Measurements from ENCODE around the gene DLGAP4. TPM values are rescaled to one million over a fixed set of nuclear protein-coding genes. Genes with fewer than 3 reads are reported as not detected.
A peak's percentile ranks its signal among the peaks of the same experiment; 100 is the strongest.

The DLGAP4 gene
- total RNA-seq, 1 experiment from 2014 or later: 40.3 TPM

DNA sequence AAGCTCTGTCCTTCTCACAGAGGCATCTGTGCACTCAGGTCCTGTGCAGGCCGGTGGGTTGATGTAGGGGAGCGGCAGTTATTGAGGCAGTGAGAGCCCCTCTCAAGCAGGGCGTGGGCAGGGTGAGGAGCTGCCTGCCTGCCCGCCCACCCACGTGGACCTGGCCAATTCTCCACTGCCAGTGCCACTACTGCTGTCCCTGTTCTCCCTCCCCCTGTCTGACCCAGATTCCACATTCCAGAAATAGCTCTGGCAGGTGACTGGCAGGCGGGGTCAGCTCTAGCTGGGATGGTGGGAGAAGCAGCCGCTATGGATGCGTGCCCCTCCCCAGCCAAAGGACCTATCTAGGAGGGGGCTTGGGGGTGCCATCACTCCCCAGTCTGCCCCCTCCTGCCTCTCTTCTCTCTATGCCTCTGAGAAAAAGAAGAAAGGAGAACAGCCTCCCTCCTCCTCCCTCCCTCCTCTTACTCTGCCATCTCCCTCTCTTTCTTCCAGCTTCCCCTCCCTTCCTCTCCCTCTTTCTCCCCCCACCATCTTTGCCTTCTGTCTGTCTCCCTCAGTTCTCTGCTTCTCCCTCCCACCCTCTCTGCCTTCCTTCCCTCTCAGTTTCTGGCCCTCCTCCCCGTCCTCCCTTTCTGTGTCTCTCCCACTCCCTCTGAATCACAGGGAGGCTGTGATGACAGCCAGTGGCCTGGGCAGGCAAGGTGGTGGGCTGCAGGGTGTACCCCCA, 148.7 kb downstream of the DLGAP4 start:
- Histone ChIP-seq H3K4me3 (replicated peaks in 1 of 2; ENCODE audit: low read depth in 1 of 2, low read length in 2 of 2) (no peak overlapping the region), H3K9me2 (ENCODE audit: insufficient read depth) (no peaks in the 10 kb centered on the region), H3K36me3 (ENCODE audit: control insufficient read depth in 1 of 2, insufficient read depth in 2 of 2, low read length in 2 of 2) (no peaks in the 10 kb centered on the region), H3K27ac (ENCODE audit: low read depth, low read length) (no peak overlapping the region), H4K20me1 (ENCODE audit: insufficient read depth) (no peaks in the 10 kb centered on the region), H3K4me2 (ENCODE audit: low read length) (peak overlapping the region; percentile 32; the same call in 1 of the 2 replicates), H3K9me3 (ENCODE audit: control insufficient read depth in 1 of 2, insufficient read depth in 1 of 2, low read depth in 1 of 2, low read length in 2 of 2) (peaks cover 0 to under 1% of the 10 kb centered on the region in 2 experiments; a peak in 1 of 4 replicates), H3K9ac (ENCODE audit: low read length) (no peak overlapping the region), H3K27me3 (ENCODE audit: insufficient read depth, low read length) (no peaks in the 10 kb centered on the region), H3K79me2 (ENCODE audit: insufficient read depth, low read length) (no peaks in the 10 kb centered on the region), H3K4me1 (ENCODE audit: control insufficient read depth in 1 of 2, insufficient read depth in 2 of 2, low read length in 2 of 2) (peaks cover 10 to 16% of the 10 kb centered on the region in 2 experiments), H2AFZ (ENCODE audit: low read depth, low read length, poor library complexity, severe bottlenecking) (no peak overlapping the region)
- TF ChIP-seq, protein P1, sequence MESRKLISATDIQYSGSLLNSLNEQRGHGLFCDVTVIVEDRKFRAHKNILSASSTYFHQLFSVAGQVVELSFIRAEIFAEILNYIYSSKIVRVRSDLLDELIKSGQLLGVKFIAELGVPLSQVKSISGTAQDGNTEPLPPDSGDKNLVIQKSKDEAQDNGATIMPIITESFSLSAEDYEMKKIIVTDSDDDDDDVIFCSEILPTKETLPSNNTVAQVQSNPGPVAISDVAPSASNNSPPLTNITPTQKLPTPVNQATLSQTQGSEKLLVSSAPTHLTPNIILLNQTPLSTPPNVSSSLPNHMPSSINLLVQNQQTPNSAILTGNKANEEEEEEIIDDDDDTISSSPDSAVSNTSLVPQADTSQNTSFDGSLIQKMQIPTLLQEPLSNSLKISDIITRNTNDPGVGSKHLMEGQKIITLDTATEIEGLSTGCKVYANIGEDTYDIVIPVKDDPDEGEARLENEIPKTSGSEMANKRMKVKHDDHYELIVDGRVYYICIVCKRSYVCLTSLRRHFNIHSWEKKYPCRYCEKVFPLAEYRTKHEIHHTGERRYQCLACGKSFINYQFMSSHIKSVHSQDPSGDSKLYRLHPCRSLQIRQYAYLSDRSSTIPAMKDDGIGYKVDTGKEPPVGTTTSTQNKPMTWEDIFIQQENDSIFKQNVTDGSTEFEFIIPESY (IDR thresholded peaks at IDR 0.05; ENCODE audit: extremely low read depth, insufficient replicate concordance, low read length): no peak
- TF ChIP-seq CEBPB (IDR thresholded peaks at IDR 0.05; ENCODE audit: low read depth): no peak
- no peak for TF ChIP-seq CBX3 (IDR thresholded peaks at IDR 0.05; ENCODE audit: low read depth)
- TF ChIP-seq, protein P2, sequence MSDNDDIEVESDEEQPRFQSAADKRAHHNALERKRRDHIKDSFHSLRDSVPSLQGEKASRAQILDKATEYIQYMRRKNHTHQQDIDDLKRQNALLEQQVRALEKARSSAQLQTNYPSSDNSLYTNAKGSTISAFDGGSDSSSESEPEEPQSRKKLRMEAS (IDR thresholded peaks at IDR 0.05): no peak
- no peak for TF ChIP-seq EZH2phosphoT487 (IDR thresholded peaks at IDR 0.05; ENCODE audit: borderline replicate concordance)
- no peak for TF ChIP-seq TCF7L2 (IDR thresholded peaks at IDR 0.05; ENCODE audit: borderline replicate concordance, extremely low read depth, insufficient read depth, insufficient read length)
- no peak for TF ChIP-seq EGR1 (IDR thresholded peaks at IDR 0.05; ENCODE audit: low read depth)
- ChIA-PET CTCF (no interaction called here), POLR2A (no interaction called here), RAD21 (ENCODE audit: low non-redundant PET in 1 of 2, low total read pairs in 2 of 2, uncharacterized antibody in 2 of 2, unreplicated experiment in 2 of 2) (no interaction called here)
- ATAC-seq: peak; percentile 74
- no TSS peak for BruUV-seq (replicated peaks)
- intact Hi-C loops (cut with micrococcal nuclease): no loop called here
- DNase-seq (ENCODE audit: low read depth, low spot score): no peak
